ENCODE measurements around the gene TCF12.

The TCF12 gene

GRCh38 chr15:57224664-57225063 lies 306.2 kb downstream of the TCF12 start:
- TF ChIP-seq CTCF (conservative IDR thresholded peaks at IDR 0.05; ENCODE audit: low read length), result no peak
- H3K4me3 ChIP-seq (ENCODE audit: low read length), result no peak overlapping the region
- peak; percentile 79 for DNase-seq (ENCODE audit: low read depth)

- no peak for TF ChIP-seq CTCF (conservative IDR thresholded peaks at IDR 0.05; ENCODE audit: low read length)
- no peak for DNase-seq (ENCODE audit: low read depth)
- H3K4me3 ChIP-seq (ENCODE audit: low read length), result no peak overlapping the region
These were observed 308.7 kb downstream of the TCF12 start for GRCh38 chr15:57227166-57227565.

GRCh38 chr15:57227899-57228298 lies 309.5 kb downstream of the TCF12 start:
- no peak overlapping the region for H3K4me3 ChIP-seq (ENCODE audit: low read length)
- no peak for TF ChIP-seq CTCF (conservative IDR thresholded peaks at IDR 0.05; ENCODE audit: low read length)
- DNase-seq (ENCODE audit: low read depth), result peak; percentile 83

GRCh38 chr15:57228395-57228794 lies 310.0 kb downstream of the TCF12 start:
- TF ChIP-seq CTCF (conservative IDR thresholded peaks at IDR 0.05; ENCODE audit: low read length), result no peak
- DNase-seq (ENCODE audit: low read depth), result no peak
- no peak overlapping the region for H3K4me3 ChIP-seq (ENCODE audit: low read length)

GRCh38 chr15:57229051-57229450 lies 310.6 kb downstream of the TCF12 start:
- no peak for DNase-seq (ENCODE audit: low read depth)
- TF ChIP-seq CTCF (conservative IDR thresholded peaks at IDR 0.05; ENCODE audit: low read length), result no peak
- no peak overlapping the region for H3K4me3 ChIP-seq (ENCODE audit: low read length)

GRCh38 chr15:57231559-57231958 lies 313.1 kb downstream of the TCF12 start:
- no peak overlapping the region for H3K4me3 ChIP-seq (ENCODE audit: low read length)
- no peak for DNase-seq (ENCODE audit: low read depth)
- no peak for TF ChIP-seq CTCF (conservative IDR thresholded peaks at IDR 0.05; ENCODE audit: low read length)

- DNase-seq (ENCODE audit: low read depth), result no peak
- TF ChIP-seq CTCF (conservative IDR thresholded peaks at IDR 0.05; ENCODE audit: low read length), result no peak
- no peak overlapping the region for H3K4me3 ChIP-seq (ENCODE audit: low read length)
These were observed 315.7 kb downstream of the TCF12 start for GRCh38 chr15:57234156-57234555.
